NCI-H1436 treated with DMSO at 0.1 percent for 48 hours (cell line): ENCODE results near the gene ZGPAT.

ENCODE experiments used
- DNase-seq: peaks from one replicate; lab custom pipeline; 2025; lab: John Stamatoyannopoulos, UW

The ZGPAT gene

GRCh38 chr20:63693083-63693732, 14.6 kb upstream of the ZGPAT start:
- DNase-seq: no peak

DNA sequence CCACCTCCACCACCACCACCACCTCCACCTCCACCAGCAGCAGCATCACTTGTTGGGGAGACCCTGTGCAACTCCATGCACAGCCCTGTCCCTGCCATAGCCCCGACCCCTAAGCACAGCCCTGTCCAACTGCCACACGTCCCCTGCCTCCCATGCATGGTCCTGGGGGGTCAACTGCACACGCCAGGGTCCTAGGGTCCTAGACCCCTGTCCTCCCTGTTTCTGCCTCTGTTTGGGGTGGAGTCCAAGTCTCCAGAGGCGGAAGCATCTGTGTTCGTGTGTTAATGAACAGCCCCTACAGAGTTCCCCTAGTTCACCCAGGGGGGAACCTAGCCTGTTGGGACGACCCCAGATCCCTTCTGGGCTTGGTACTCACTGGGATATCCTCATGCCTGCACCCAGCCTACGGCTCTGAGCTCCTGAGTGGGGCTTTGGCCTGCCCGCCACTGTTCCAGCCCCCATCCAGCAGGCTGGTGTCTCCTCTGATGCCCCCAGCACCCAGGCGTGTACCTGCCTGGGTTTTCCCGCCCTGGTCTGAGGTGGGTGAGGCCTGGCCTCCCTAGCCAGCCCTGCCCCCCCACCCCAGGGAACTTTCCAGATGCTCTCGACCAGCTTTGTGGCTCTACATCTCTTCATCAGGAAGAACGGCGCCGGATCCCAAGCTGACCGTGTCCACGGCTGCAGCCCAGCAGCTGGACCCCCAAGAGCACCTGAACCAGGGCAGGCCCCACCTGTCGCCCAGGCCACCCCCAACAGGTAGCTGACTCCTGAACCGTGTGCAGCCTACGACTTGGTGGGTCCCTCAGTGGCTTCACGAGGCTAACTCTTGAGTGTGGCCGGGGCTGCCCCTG, 13.9 kb upstream of the ZGPAT start:
- no peak for DNase-seq

GRCh38 chr20:63694584-63695423, 13.0 kb upstream of the ZGPAT start:
- DNase-seq: no peak

GRCh38 chr20:63695424-63696305, 12.2 kb upstream of the ZGPAT start:
- no peak for DNase-seq

DNA sequence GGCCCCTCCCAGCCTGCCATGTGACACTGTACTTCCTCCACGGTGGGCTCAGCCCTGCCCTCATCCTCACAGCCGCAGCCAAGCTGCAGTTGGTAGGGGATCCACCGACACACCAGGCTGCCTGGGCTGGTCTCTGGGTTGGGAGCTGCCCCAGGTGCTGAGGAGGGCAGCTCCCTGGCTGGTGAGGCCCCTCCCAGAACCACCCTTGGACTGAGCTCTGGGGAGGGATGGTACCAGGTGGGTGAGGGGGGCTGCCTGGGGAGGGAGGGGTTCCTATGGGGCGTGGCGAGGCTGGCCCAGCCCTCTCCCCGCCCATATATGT, 11.6 kb upstream of the ZGPAT start:
- DNase-seq: no peak

GRCh38 chr20:63696628-63697356, 11.0 kb upstream of the ZGPAT start, which contains the start of gene TNFRSF6B:
Gene TNFRSF6B (plus strand): TSS chr20:63696652. CDS start chr20:63696768, 116 bp downstream.
- DNase-seq: no peak

- DNase-seq: no peak
Observed at GRCh38 chr20:63697357-63697867, 10.4 kb upstream of the ZGPAT start.

GRCh38 chr20:63697868-63698545, 9.8 kb upstream of the ZGPAT start:
- DNase-seq: no peak

DNA sequence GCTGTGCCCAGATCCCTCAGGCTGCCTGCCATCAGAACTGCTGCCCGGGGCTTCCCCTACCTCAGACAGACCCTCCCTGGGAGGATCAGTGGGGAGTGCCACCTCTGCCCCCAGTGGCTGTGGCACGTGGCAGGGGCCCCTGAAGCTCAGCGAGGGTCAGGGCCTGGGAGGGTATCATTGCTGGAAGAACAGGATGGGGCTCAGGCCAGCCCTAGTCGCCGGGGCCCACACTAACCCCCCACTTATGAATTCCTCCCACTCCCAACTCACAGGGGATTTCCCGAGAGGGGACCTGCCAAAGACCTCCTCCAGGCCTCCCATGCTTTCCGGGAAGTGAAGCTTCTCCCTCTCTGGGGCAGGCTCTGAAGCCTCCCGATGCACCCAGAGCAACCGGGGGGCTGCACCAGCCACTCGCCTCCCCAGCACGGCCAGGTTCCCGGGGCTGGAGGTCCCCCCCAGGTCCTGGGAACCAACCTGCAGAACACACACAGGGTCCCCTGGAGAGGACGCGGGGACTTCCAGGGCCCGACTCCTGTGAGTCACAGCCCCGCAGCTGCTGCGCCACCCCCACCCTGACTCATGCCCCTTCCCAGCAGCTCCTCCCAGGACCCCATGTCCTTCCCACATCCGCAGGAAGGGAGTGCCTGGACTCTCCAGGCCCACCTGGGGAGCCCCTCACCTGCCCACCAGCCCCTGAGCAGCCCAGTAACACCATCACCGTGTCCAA, 8.9 kb upstream of the ZGPAT start:
- DNase-seq: no peak

- no peak for DNase-seq
Observed at GRCh38 chr20:63699466-63700198, 8.2 kb upstream of the ZGPAT start.

DNA sequence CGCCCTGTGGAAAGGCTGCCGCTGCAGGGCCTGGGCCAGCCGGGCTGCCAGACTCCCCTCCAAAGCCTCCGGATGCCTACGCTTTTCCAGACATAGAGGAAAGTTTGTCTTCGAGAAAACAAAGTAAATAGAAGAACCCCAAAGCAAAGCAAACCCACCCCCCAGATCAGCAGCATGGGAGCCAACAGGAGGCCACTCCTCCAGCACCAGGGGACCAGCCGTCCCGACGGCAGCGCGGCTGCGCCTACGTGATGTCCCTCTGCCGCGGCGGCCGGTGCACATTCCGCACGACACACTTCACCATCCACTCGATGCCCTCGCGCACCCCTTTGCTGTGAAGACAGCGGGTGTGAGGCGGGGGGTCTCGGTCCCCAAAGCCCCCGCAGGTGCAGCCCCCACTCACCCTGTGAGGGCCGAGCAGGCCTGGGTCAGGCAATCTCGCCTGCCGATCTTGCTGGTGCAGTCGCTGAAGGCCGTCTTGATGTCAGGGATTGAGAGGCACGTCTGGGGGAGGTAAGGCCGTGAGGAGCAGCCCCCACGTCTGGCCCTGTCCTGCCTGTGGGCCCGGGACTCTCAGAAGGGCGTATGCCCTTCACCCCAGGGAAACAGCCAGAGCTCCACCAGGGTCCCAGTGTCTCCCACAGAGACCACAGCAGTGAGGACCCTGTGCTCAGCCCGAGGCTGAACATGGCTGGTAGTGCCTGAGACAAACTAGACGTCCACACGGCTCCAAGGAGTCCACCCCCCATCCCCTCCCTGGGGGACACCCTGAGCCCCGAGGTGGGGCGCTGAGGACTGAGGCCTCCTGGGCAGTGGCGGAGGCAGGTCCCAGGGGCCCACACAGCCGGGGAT, 7.4 kb upstream of the ZGPAT start:
- DNase-seq: no peak

- DNase-seq: no peak
Observed at GRCh38 chr20:63701051-63701328, 6.8 kb upstream of the ZGPAT start.

DNA sequence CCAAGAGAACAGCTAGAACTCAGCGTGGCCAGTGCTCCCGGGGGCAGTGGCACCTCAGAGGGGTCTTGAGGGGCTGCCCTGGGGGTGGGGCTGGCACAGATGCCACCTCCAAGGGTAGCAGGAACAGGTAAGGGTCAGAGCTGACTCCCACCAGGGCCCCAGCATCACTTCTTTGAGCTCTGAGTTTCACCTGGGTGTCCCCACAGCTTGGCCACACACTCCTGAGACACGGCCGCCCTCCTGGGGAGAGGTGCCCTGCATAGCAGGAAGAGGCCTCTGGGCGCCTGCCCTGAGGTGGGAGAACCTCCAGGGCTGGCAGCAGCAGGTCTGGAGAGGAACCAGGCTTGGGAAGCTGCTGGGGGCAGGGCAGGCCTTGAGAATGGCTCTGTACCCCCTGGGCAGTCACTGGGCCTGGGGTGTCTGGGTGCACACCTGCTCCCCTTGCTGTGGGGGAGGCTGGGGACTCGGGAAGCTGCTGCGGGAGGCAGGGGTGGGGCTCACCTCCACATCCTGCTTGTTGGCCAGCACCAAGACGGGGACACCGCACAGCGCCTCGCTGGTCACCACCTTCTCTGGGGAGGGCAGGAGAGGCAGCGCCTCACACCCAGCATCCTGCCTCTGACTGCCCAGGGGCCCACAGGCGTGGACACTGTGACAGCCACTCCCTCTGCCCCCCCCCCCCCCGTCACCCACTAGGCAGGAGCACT, 6.4 kb upstream of the ZGPAT start:
- no peak for DNase-seq

GRCh38 chr20:63702036-63702665, 5.7 kb upstream of the ZGPAT start:
- DNase-seq: no peak

DNA sequence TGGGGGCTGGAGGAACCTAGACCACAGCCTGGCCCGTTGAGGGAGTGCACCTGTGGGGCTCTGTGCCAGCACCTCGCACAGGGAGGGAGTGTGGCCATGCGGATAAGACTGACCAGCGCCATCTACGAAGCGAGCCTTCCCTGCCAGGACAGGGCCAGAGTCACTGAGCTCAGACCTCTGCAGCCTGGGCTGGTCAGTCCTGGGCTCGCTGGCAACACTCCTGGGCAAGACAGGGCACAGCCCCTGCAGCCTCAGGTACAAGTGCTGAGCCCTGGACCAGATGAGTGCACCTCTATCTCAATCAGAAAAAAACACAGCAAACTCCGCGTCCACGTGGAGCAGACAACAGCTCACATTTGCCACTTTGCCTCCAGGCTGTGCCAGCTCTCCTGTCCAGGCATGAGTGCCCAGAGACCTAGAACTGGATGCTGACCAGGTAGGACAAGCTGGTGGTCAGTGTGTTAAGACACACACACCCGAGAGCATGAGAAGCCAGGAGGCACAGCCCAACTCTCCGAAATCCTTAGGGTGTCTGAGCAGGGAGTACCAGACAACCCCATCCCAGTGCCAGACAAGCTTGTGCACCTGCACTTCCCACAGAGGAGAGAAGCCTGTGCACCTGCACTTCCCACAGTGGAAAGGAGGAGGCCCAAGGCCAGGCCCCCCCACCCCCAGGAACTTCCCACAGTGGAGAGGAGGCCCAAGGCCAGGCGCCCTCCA, 4.9 kb upstream of the ZGPAT start:
- DNase-seq: no peak

DNA sequence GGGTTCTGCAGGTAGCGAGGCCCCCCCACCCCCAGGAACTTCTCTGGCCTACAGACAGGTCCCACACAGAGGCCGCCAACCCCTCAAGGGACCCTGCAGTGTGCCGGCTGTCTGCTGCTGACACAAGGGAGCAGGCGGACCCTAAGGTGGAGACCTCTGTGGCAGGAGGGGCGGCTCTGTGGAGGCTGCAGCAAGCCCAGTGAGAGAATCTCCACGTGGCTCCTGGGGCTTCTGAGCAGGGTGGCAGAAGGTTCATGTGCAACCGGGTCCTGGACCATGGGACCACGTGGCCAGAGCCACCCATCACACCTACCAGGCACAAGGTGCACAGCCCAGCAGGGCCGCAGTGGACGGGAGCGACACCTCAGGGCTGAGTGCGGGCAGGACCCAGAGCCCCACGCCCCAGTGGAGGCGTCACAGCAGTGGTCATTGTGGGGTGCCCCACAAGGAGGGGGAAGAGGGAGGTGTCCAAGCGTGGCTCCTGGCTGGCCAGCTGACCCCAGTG, 4.3 kb upstream of the ZGPAT start:
- DNase-seq: no peak
